Fibroblast of skin of abdomen (primary cell): ENCODE results near the gene EVPL.

Experiments used
- DNase-seq: peaks from one replicate; pipeline ENCODE4 v3.0.0-alpha.2; 2013

EVPL gene

GRCh38 chr17:76017481-76018339 is 9.4 kb downstream of the EVPL start:
- no peak for DNase-seq

DNA sequence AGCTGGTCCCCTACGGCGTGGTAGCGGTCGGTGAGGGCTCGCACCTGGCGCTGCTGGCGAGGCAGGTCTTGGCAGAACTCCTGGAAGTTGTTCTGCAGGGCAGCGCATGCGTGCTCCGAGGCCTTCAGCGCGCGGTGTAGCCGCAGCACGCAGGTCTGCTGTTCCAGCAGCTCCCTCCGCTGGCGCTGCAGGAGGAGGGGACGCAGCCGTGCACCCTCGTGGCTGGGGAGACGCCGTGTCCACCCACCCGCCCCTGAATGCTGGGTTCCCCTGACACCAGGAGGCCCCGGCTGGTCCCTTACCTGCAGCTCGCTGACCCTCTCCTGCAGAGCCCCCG is 12.2 kb downstream of the EVPL start:
- DNase-seq, result no peak

- DNase-seq, result peak; percentile 60
Observed at GRCh38 chr17:76014100-76014924, 12.8 kb downstream of the EVPL start.

- no peak for DNase-seq
Observed at GRCh38 chr17:76013377-76013932, 13.7 kb downstream of the EVPL start.

DNA sequence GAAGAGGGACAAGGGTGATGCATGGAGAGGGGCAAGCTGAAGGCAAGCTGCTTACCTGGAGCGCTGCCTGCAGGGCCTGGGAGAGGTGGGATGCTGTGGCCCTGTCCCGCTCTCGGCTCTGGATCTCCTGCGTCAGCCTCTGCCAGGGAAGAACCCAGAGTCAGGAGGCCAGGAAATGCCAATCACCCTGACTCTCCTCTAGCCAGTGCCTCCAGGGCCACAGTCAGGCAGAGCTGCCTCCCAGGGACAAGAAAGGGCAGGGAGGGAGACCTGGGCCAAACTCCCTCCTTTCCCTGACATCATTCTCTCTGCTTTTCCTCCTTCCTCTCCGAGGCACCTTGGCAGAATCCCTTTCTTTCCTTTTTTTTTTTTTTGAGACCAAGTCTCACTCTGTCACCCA is 15.2 kb downstream of the EVPL start:
- DNase-seq, result no peak

GRCh38 chr17:76009969-76010661 is 17.0 kb downstream of the EVPL start:
- no peak for DNase-seq

DNA sequence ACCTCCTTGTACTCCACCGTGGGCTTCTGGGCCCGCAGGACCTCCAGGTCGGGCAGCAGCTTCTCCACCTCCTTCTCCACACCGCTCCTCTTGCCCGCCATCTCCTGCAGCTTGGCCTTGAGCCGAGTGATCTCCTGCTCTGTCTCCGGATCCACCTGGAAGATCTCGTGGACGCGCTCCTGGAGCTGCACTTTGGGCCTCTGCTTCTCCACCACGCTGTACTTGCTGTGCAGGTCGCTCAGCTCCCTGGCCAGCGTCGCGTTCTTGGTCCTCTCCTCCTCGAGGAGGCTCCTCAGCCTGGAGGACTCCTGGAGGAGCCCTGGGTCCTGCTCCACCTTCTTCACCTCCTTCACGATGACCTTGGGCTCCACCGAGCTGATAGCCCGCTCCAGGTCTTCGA is 17.7 kb downstream of the EVPL start:
- DNase-seq, result no peak

DNA sequence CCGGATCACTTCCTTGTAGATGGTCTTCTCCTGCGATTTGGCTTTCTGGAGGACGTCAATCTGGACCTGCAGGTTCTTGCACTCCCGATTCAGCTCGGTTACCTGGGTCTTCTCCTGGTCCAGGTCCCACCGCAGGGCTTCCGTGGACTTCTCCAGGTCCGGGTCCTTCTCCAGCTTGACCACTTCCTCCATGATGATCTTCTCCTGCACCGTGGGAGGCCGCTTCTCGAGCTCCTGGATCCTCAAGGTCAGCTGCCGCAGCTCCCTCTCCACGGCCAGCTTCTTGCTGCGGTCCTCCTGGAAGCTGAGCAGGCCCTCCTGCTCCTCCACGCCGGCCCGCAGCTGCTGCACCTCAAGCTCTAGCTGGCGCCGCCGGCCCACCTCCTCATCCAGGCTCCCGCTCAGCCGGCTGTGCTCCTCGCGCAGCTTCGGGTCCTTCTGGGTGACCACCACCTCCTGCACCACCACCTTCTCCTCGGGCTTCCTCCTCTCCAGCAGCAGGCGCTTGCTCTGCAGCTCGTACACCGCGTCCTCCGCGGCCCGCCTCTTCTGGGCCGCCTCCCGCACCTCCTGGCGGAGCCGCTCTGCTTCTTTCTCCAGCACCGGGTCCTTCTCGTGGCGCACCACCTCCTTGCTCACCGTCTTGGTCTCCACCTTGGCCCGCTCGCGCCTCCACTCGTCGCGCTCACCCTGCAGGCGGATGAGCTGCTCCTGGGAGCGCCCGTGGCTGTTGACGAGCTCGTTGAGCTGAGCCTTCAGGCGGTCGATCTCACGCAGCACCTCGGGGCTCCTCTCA is 18.3 kb downstream of the EVPL start:
- no peak for DNase-seq

DNA sequence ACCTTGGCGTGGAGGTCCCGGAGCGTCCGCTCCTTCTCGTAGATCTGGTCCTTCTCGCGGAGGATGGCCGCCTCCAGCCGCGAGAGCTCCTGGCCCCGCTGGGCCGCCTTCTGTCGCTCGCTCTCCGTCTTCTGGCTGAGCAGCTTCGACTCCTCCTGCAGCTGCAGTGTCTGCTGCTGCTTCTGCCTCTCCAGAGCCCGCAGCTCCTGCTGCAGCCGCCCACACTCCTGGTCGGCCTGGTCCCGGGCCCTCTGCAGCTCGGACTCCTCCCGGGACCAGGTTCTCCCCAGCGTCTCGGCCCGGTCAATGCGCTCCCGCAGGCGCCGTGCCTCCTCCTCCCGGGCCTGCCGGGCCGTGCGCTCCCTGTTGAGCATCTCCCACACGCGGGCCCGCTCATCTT is 18.9 kb downstream of the EVPL start:
- no peak for DNase-seq

- DNase-seq, result no peak
Observed at GRCh38 chr17:76007850-76008165, 19.3 kb downstream of the EVPL start.

DNA sequence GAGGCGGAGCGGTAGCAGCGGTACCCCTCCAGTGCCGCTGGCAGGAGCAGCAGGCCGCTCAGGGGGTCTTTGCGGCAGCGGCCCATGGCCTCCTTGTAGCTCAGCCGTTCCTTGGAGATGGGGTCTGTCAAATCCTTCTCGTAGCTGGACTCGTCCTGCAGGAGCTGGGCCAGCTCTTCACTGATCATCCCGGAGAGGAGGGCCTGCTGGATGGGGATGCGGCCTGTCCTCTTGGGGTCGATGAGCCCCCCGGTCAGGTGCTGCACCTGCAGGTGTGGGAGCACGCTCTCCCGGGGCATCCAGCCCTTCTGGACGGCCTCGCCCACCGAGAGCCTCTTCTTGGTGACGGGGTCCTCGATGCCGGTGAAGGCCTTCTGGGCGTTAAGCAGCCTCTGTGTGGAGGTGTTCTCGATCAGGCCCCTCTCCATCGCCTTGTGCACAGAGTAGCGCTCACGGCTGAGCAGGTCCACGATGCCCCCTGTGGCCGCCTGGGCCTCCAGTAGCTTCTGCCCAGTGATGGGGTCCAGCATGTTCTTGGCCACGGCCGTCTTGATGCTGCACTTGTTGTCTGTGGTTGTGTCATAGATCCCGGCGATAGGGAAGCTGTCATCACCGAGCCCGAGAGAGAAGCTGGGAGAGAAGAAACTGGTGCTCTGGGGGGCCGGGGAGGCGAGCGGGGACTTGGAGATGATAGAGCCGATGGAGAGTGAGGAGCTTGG is 19.8 kb downstream of the EVPL start:
- no peak for DNase-seq

DNA sequence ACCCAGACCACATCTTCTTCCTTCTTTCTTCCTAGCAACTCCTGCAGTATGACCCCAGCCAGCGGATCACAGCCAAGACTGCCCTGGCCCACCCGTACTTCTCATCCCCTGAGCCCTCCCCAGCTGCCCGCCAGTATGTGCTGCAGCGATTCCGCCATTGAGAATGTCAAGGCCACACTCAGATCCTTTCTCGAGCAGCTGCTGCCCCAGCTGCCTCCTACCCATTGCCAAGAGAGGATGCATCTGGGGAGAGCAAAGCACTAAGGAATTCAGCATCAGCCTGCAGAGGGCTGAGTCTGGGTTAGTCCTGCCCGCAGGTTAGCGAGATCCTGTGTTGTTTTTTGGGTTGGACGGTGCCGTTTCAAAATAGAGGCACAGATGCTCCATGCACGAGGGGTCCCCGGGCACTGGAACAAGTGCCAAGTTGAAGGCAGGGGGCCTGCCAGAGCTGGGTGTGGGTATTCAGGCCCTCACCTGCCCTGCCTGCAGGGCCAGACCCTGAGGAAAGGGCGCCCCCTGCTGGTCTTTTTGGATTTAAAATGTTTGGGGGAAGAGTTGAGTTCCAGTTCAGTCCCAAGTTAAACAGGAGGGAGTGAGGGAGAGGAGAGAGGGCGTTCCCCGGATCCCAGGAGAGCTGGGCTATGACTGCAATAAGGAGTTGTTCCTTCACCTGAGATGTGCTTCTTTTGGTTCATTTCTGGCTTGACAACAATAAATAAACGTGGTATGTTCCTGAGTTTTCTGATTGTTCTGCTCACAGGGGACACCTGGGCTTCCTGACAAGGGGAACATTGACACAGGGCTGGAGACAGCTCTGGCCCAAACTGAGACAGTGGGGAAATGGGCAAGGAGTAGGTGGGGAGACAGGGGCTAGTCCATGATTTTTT is 21.6 kb downstream of the EVPL start:
- peak; percentile 58 for DNase-seq

- DNase-seq, result peak; percentile 13
Observed at GRCh38 chr17:76004750-76005262, 22.3 kb downstream of the EVPL start.

DNA sequence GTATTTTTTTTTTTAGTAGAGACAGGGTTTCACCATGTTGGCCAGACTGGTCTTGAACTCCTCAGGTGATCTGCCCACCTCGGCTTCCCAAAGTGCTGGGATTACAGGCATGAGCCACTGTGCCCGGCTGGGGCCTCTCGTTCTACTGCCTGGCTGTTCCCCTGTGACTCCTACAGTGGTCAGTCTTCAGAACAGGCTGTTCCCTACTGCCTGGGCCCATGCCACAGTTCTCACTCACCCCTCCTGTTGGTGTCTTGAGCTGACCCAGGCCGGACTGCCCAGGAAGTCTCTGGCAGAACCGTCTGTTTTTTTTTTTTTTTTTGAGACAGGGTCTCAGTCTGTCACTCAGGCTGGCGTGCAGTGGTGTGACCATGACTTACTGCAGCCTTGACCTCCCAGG is 23.2 kb downstream of the EVPL start:
- DNase-seq, result no peak

- no peak for DNase-seq
Observed at GRCh38 chr17:76002100-76002499, 25.0 kb downstream of the EVPL start.

GRCh38 chr17:76000755-76001521 is 26.2 kb downstream of the EVPL start, which contains the start of gene CDK3:
TSS of gene CDK3 (plus strand) at chr17:76000855. CDS start at chr17:76001426, 571 bp downstream.
- no peak for DNase-seq

GRCh38 chr17:76000016-76000754 is 26.9 kb downstream of the EVPL start:
- DNase-seq, result no peak

DNA sequence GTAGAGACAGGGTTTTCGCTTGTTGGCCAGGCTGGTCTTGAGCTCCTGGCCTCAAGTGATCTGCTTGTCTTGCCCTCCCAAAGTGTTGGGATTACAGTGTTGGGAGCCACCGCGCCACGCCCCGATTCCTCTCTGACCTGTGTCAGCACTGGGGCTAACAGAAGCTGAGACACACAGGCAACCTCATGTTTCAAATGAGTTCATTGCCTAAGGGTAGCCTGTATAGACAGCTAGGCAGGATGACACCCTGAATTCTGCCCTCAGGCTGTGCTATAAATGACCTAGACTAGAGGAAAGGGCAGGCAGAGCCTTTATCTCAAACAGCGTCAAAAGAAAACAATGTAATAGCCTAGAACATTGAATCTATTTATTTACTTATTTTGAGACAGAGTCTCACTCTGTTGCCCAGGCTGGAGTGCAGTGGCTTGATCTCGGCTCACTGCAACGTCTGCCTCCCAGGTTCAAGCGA is 28.7 kb downstream of the EVPL start:
- DNase-seq, result no peak
